ENCODE results near the gene COQ8B.

DNA sequence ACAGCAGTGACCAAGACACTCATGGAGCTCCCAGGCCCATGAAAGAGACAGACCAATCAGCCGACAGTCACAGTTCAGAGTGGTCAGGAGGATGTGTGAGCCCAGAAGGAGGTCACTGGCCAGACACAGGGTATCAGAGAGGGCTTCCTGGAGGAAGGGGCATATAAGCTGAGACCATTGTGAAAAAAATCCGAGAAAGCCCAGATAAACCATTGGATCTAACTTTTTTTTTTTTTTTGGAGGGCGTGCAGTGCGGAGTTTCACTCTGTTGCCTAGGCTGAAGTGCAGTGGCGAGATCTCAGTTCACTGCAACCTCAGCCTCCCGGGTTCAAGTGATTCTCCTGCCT is 4.4 kb upstream of the COQ8B start:
- TF ChIP-seq CREB1 (CRISPR knock-in tag; IDR thresholded peaks at IDR 0.05): no peak
- TF ChIP-seq, protein P1, sequence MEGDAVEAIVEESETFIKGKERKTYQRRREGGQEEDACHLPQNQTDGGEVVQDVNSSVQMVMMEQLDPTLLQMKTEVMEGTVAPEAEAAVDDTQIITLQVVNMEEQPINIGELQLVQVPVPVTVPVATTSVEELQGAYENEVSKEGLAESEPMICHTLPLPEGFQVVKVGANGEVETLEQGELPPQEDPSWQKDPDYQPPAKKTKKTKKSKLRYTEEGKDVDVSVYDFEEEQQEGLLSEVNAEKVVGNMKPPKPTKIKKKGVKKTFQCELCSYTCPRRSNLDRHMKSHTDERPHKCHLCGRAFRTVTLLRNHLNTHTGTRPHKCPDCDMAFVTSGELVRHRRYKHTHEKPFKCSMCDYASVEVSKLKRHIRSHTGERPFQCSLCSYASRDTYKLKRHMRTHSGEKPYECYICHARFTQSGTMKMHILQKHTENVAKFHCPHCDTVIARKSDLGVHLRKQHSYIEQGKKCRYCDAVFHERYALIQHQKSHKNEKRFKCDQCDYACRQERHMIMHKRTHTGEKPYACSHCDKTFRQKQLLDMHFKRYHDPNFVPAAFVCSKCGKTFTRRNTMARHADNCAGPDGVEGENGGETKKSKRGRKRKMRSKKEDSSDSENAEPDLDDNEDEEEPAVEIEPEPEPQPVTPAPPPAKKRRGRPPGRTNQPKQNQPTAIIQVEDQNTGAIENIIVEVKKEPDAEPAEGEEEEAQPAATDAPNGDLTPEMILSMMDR (IDR thresholded peaks at IDR 0.05): no peak
- no peak for TF ChIP-seq ZNF396 (CRISPR knock-in tag; IDR thresholded peaks at IDR 0.05; ENCODE audit: borderline replicate concordance)
- TF ChIP-seq, protein P2, sequence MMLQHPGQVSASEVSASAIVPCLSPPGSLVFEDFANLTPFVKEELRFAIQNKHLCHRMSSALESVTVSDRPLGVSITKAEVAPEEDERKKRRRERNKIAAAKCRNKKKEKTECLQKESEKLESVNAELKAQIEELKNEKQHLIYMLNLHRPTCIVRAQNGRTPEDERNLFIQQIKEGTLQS (CRISPR knock-in tag; conservative IDR thresholded peaks at IDR 0.05): no peak
- TF ChIP-seq CREM (CRISPR knock-in tag; IDR thresholded peaks at IDR 0.05): no peak
- TF ChIP-seq, protein P3, sequence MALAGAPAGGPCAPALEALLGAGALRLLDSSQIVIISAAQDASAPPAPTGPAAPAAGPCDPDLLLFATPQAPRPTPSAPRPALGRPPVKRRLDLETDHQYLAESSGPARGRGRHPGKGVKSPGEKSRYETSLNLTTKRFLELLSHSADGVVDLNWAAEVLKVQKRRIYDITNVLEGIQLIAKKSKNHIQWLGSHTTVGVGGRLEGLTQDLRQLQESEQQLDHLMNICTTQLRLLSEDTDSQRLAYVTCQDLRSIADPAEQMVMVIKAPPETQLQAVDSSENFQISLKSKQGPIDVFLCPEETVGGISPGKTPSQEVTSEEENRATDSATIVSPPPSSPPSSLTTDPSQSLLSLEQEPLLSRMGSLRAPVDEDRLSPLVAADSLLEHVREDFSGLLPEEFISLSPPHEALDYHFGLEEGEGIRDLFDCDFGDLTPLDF (CRISPR knock-in tag; IDR thresholded peaks at IDR 0.05): no peak
- TF ChIP-seq, protein P4, sequence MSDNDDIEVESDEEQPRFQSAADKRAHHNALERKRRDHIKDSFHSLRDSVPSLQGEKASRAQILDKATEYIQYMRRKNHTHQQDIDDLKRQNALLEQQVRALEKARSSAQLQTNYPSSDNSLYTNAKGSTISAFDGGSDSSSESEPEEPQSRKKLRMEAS (CRISPR knock-in tag; IDR thresholded peaks at IDR 0.05): no peak
- TF ChIP-seq, protein P5, sequence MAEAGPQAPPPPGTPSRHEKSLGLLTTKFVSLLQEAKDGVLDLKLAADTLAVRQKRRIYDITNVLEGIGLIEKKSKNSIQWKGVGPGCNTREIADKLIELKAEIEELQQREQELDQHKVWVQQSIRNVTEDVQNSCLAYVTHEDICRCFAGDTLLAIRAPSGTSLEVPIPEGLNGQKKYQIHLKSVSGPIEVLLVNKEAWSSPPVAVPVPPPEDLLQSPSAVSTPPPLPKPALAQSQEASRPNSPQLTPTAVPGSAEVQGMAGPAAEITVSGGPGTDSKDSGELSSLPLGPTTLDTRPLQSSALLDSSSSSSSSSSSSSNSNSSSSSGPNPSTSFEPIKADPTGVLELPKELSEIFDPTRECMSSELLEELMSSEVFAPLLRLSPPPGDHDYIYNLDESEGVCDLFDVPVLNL (CRISPR knock-in tag; IDR thresholded peaks at IDR 0.05; ENCODE audit: borderline replicate concordance, low read depth): no peak
- TF ChIP-seq NFYB (CRISPR knock-in tag; conservative IDR thresholded peaks at IDR 0.05; ENCODE audit: low read depth): no peak
- TF ChIP-seq ESRRA (CRISPR knock-in tag; IDR thresholded peaks at IDR 0.05; ENCODE audit: borderline replicate concordance): no peak

All from WTC11 (cell line).